Trophoblast cell (in vitro differentiated cells and primary cell): Measurements from ENCODE around the gene EYA2.

Experiments used
- DNase-seq, 2 donors: peaks; one replicate each; pipeline ENCODE4 v3.0.0-alpha.2; 2016
- H2AFZ ChIP-seq: 2 replicates; pipeline ENCODE4 v1.6.1; 2013; ENCODE audit warnings: low read length, moderate library complexity, mild to moderate bottlenecking; ENCODE audit not compliant: insufficient read depth, poor library complexity
- H2AK5ac ChIP-seq: 2 replicates; pipeline ENCODE4 v1.6.1; 2013; ENCODE audit warnings: mild to moderate bottlenecking, low read length
- H2BK120ac ChIP-seq: 2 replicates; pipeline ENCODE4 v1.6.1; 2013; ENCODE audit warnings: low read length, mild to moderate bottlenecking, moderate library complexity; ENCODE audit not compliant: insufficient read depth, poor library complexity
- H2BK12ac ChIP-seq: 2 replicates; pipeline ENCODE4 v1.6.1; 2013; ENCODE audit warnings: mild to moderate bottlenecking, low read length, moderate library complexity
- H2BK5ac ChIP-seq: 2 replicates; pipeline ENCODE4 v1.6.1; 2013; ENCODE audit warnings: low read length, low read depth, moderate library complexity, mild to moderate bottlenecking; ENCODE audit not compliant: poor library complexity
- H3K14ac ChIP-seq: 2 replicates; pipeline ENCODE4 v1.6.1; 2013; ENCODE audit warnings: mild to moderate bottlenecking, low read length
- H3K18ac ChIP-seq: 2 replicates; pipeline ENCODE4 v1.6.1; 2013; ENCODE audit warnings: mild to moderate bottlenecking, low read length
- H3K23ac ChIP-seq: 2 replicates; pipeline ENCODE4 v1.6.1; 2013; ENCODE audit warnings: low read length
- H3K27ac ChIP-seq: 2 replicates; pipeline ENCODE4 v1.5.1; 2013; ENCODE audit warnings: low read depth, mild to moderate bottlenecking, inconsistent platforms, low read length, moderate library complexity
- H3K27me3 ChIP-seq: 2 replicates; pipeline ENCODE4 v1.6.1; 2013; ENCODE audit warnings: inconsistent platforms, mild to moderate bottlenecking, low read length, moderate library complexity; ENCODE audit not compliant: insufficient read depth
- H3K36me3 ChIP-seq, 2 experiments: 1 replicate in 1 of 2; 2 replicates in 1 of 2; pipeline ENCODE4 v1.6.1; 2013; ENCODE audit warnings: low read length in 2 of 2, mild to moderate bottlenecking in 2 of 2, moderate library complexity in 1 of 2; ENCODE audit not compliant: insufficient read depth in 2 of 2, control insufficient read depth in 1 of 2
- H3K4ac ChIP-seq: 2 replicates; pipeline ENCODE4 v1.6.1; 2013; ENCODE audit warnings: low read depth, mild to moderate bottlenecking, low read length, moderate library complexity
- H3K4me1 ChIP-seq, 2 experiments: 1 replicate in 1 of 2; 2 replicates in 1 of 2; pipeline ENCODE4 v1.6.1; 2013; ENCODE audit warnings: low read length in 2 of 2, mild to moderate bottlenecking in 2 of 2, moderate library complexity in 1 of 2; ENCODE audit not compliant: insufficient read depth in 2 of 2, control insufficient read depth in 1 of 2
- H3K4me2 ChIP-seq: 2 replicates; pipeline ENCODE4 v1.6.1; 2013; ENCODE audit warnings: inconsistent platforms, mild to moderate bottlenecking, low read length, moderate library complexity
- H3K4me3 ChIP-seq: 2 replicates; pipeline ENCODE4 v1.5.1; 2013; ENCODE audit warnings: mild to moderate bottlenecking, low read depth, low read length, inconsistent platforms
- H3K79me1 ChIP-seq: one replicate; pipeline ENCODE4 v1.6.1; 2013; ENCODE audit warnings: low read length
- H3K79me2 ChIP-seq: 2 replicates; pipeline ENCODE4 v1.6.1; 2013; ENCODE audit warnings: low read length, mild to moderate bottlenecking; ENCODE audit not compliant: control insufficient read depth, insufficient read depth, poor library complexity
- H3K9ac ChIP-seq: 2 replicates; pipeline ENCODE4 v1.6.1; 2013; ENCODE audit warnings: mild to moderate bottlenecking, low read length
- H3K9me3 ChIP-seq: 2 replicates; pipeline ENCODE4 v1.6.1; 2013; ENCODE audit warnings: low read depth, mild to moderate bottlenecking, control low read depth, inconsistent platforms, low read length; ENCODE audit not compliant: insufficient read depth
- H4K12ac ChIP-seq: 2 replicates; pipeline ENCODE4 v1.6.1; 2013; ENCODE audit warnings: low read depth, mild to moderate bottlenecking, low read length, moderate library complexity
- H4K8ac ChIP-seq: 2 replicates; pipeline ENCODE4 v1.6.1; 2013; ENCODE audit warnings: low read depth, mild to moderate bottlenecking, low read length, moderate library complexity
- H4K91ac ChIP-seq: one replicate; pipeline ENCODE4 v1.6.1; 2013; ENCODE audit warnings: low read depth, mild to moderate bottlenecking, low read length, moderate library complexity
- WGBS: extraction: QIAGEN DNeasy Blood & Tissue Kit; methylation state at CpG from one replicate; pipeline ENCODE4 v1.1.7; 2013; ENCODE audit warnings: missing lambda C conversion rate; ENCODE audit not compliant: insufficient read length, insufficient coverage; ENCODE audit errors: extremely low coverage; 5-methylcytosine and 5-hydroxymethylcytosine counted together

The EYA2 gene

DNA sequence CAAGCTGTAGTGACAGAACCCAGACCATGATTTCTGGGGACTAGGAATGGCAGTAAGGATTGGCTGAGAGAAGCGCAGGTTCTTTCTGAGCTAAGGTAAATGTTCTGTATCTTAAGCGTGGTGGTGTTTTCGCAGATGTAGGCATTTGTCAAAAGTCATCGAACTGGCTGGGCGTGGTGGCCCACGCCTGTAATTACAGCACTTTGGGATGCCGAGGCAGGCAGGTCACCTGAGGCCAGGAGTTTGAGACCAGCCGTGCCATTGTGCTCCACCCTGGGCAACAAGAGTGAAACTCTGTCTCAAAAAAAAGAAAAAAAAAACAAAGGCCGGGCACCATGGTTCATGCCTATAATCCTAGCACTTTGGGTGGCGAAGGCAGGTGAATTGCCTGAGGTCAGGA lies 40.7 kb upstream of the EYA2 start:
- Histone ChIP-seq H3K79me1 (no peaks in the 10 kb centered on the region), H3K36me3 (no peaks in the 10 kb centered on the region), H3K27me3 (no peaks in the 10 kb centered on the region), H3K9ac (no peak overlapping the region), H3K4ac (no peak overlapping the region), H3K14ac (no peak overlapping the region), H2AK5ac (no peak overlapping the region), H3K23ac (no peak overlapping the region), H4K8ac (no peak overlapping the region), H3K9me3 (no peaks in the 10 kb centered on the region), H4K12ac (no peak overlapping the region), H3K4me1 (peaks cover 0 to 2% of the 10 kb centered on the region in 2 experiments), H2AFZ (no peak overlapping the region), H3K79me2 (no peaks in the 10 kb centered on the region), H2BK12ac (no peak overlapping the region), H3K27ac (no peak overlapping the region), H3K4me2 (no peak overlapping the region), H4K91ac (no peak overlapping the region), H2BK5ac (no peak overlapping the region), H2BK120ac (no peak overlapping the region), H3K18ac (no peak overlapping the region), H3K4me3 (no peak overlapping the region)
- no CpG with 5 or more reads among the region's 10 CpGs for WGBS
- DNase-seq, result no peak

DNA sequence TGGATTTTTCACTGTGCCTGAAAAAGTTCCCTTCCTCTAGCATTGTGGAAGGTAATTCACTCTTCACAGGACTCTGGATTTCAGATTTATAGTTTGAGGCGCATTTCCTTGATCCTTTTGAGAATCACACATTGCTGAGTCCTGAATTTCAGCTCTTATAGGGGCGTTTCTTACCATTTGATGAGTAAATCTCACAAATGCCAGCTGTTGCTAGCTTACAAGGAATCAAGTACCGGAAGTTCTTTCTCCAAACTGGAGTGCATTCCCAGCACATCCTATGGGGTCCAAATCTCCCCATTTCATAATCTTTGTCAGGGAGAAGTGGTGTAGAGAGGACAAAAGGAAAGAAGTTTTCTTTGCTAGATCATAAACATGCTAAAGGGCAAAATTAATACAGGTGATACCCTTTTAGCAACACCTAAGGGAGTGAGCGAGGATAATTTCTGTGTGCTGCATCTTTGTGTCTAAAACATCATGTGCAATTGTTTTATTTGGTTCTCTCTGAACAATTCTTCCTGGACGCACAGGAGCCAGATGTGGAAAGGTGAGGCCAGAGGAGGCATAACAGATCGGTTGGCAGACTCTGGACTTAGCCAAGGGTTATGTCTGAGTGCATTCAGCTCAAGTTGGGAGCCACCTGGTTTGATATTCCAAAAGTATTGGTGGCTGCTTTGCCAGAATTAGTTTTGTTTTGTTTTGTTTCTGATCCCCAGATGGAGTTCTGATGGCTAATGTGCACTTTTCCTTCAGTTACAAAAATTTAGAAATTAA lies 37.4 kb upstream of the EYA2 start:
- H3K27ac ChIP-seq, result no peak overlapping the region
- no peak overlapping the region for H2BK120ac ChIP-seq
- H3K4ac ChIP-seq, result no peak overlapping the region
- H2BK5ac ChIP-seq, result no peak overlapping the region
- H4K12ac ChIP-seq, result no peak overlapping the region
- H3K79me2 ChIP-seq, result no peaks in the 10 kb centered on the region
- no peak for DNase-seq
- H4K8ac ChIP-seq, result no peak overlapping the region
- H3K23ac ChIP-seq, result no peak overlapping the region
- H2AK5ac ChIP-seq, result no peak overlapping the region
- H3K9ac ChIP-seq, result no peak overlapping the region
- no peaks in the 10 kb centered on the region for H3K27me3 ChIP-seq
- no peak overlapping the region for H3K14ac ChIP-seq
- H2AFZ ChIP-seq, result no peak overlapping the region
- H3K36me3 ChIP-seq, result no peaks in the 10 kb centered on the region
- H3K4me2 ChIP-seq, result no peak overlapping the region
- H3K4me3 ChIP-seq, result no peak overlapping the region
- H3K4me1 ChIP-seq, result peaks cover 0 to under 1% of the 10 kb centered on the region in 2 experiments
- H4K91ac ChIP-seq, result no peak overlapping the region
- no peaks in the 10 kb centered on the region for H3K79me1 ChIP-seq
- no CpG with 5 or more reads among the region's 6 CpGs for WGBS
- no peak overlapping the region for H3K18ac ChIP-seq
- no peak overlapping the region for H2BK12ac ChIP-seq
- no peaks in the 10 kb centered on the region for H3K9me3 ChIP-seq

- no peak overlapping the region for H2BK120ac ChIP-seq
- no peak overlapping the region for H3K18ac ChIP-seq
- no peak overlapping the region for H4K8ac ChIP-seq
- H3K27me3 ChIP-seq, result no peaks in the 10 kb centered on the region
- no peaks in the 10 kb centered on the region for H3K36me3 ChIP-seq
- no peak for DNase-seq
- no peak overlapping the region for H2AFZ ChIP-seq
- no peaks in the 10 kb centered on the region for H3K79me2 ChIP-seq
- H3K23ac ChIP-seq, result no peak overlapping the region
- WGBS, result no CpG with 5 or more reads among the region's 4 CpGs
- H3K79me1 ChIP-seq, result no peaks in the 10 kb centered on the region
- no peak overlapping the region for H3K9ac ChIP-seq
- no peak overlapping the region for H3K4me2 ChIP-seq
- H2AK5ac ChIP-seq, result no peak overlapping the region
- H3K27ac ChIP-seq, result no peak overlapping the region
- H3K9me3 ChIP-seq, result no peaks in the 10 kb centered on the region
- H3K4me3 ChIP-seq, result no peak overlapping the region
- H3K14ac ChIP-seq, result no peak overlapping the region
- H3K4me1 ChIP-seq, result no peaks in the 10 kb centered on the region
- no peak overlapping the region for H2BK5ac ChIP-seq
- H3K4ac ChIP-seq, result no peak overlapping the region
- H4K12ac ChIP-seq, result no peak overlapping the region
- no peak overlapping the region for H4K91ac ChIP-seq
- H2BK12ac ChIP-seq, result no peak overlapping the region
Measured at GRCh38 chr20:46865824-46866223, 28.8 kb upstream of the EYA2 start.

DNA sequence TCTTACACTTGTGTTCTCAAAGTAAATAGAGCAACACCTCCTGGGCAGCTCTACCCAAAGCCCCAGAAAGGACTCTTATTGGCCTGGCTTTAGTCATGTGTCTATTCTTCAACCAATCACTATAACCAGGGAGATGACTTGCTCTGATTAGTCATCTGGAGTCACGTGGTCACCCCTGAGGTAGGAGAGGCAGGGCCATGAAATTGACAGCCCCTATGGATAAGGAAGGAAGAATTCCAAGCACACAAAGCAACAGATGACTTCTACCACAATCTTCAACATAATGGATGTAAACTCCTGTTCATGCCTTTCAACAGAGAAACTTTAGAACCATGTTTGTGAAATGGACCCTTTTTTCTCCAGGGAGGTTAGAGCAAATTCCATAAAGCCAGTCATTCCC lies 24.6 kb upstream of the EYA2 start:
- Histone ChIP-seq H2BK12ac (no peak overlapping the region), H2AFZ (no peak overlapping the region), H4K12ac (no peak overlapping the region), H3K18ac (no peak overlapping the region), H3K4me1 (no peaks in the 10 kb centered on the region), H3K14ac (no peak overlapping the region), H2AK5ac (no peak overlapping the region), H3K79me2 (no peaks in the 10 kb centered on the region), H3K23ac (no peak overlapping the region), H3K36me3 (no peaks in the 10 kb centered on the region), H3K27me3 (no peaks in the 10 kb centered on the region), H3K4ac (no peak overlapping the region), H3K9me3 (no peaks in the 10 kb centered on the region), H4K8ac (no peak overlapping the region), H2BK5ac (no peak overlapping the region), H3K9ac (no peak overlapping the region), H4K91ac (no peak overlapping the region), H3K27ac (no peak overlapping the region), H3K4me3 (no peak overlapping the region), H2BK120ac (no peak overlapping the region), H3K4me2 (no peak overlapping the region), H3K79me1 (no peaks in the 10 kb centered on the region)
- no CpG with 5 or more reads among the region's 1 CpG for WGBS
- DNase-seq, result no peak
